ENCODE results near the gene COPG2. TPM values are rescaled to one million over a fixed set of nuclear protein-coding genes. Genes with fewer than 3 reads are reported as not detected.

Gene COPG2
- polyA plus RNA-seq, 1 donor from 2014 or later = 37.9 TPM

- Histone ChIP-seq H2AFZ (ENCODE audit: low read depth, low read length) (no peak overlapping the region), H3K79me2 (replicated peaks; ENCODE audit: insufficient read depth, low read length) (no peaks in the 10 kb centered on the region), H3K9me3 (ENCODE audit: low read length) (no peaks in the 10 kb centered on the region), H3K36me3 (ENCODE audit: insufficient read depth, low read length) (no peaks in the 10 kb centered on the region), H4K20me1 (ENCODE audit: insufficient read depth) (no peaks in the 10 kb centered on the region), H3K27me3 (ENCODE audit: insufficient read depth, low read depth, low read length) (no peaks in the 10 kb centered on the region), H3K4me2 (ENCODE audit: low read length) (no peak overlapping the region), H3K9ac (ENCODE audit: low read length) (no peak overlapping the region), H3K27ac (ENCODE audit: low read length) (no peak overlapping the region), H3K9me2 (ENCODE audit: insufficient read depth, low read length) (no peaks in the 10 kb centered on the region), H3F3A (ENCODE audit: insufficient read depth, low read length, poor library complexity, severe bottlenecking) (no peaks in the 10 kb centered on the region), H3K4me3 (ENCODE audit: low read length) (no peak overlapping the region)
- no peak for TF ChIP-seq POLR2AphosphoS5 (IDR thresholded peaks at IDR 0.05)
- TF ChIP-seq TAF1 (IDR thresholded peaks at IDR 0.05; ENCODE audit: low read depth) = no peak
- no peak for TF ChIP-seq EZH2 (IDR thresholded peaks at IDR 0.05; ENCODE audit: borderline replicate concordance, insufficient read depth, low read length, poor library complexity, severe bottlenecking)
- TF ChIP-seq CTCF (IDR thresholded peaks at IDR 0.05; ENCODE audit: poor library complexity, severe bottlenecking) = no peak
- no peak for TF ChIP-seq RAD21 (conservative IDR thresholded peaks at IDR 0.05)
- no peak for TF ChIP-seq MXI1 (conservative IDR thresholded peaks at IDR 0.05; ENCODE audit: poor library complexity, severe bottlenecking)
- no peak for TF ChIP-seq EP300 (conservative IDR thresholded peaks at IDR 0.05; ENCODE audit: poor library complexity, severe bottlenecking)
- no peak for TF ChIP-seq REST (IDR thresholded peaks at IDR 0.05; ENCODE audit: borderline replicate concordance)
- TF ChIP-seq SMC3 (conservative IDR thresholded peaks at IDR 0.05; ENCODE audit: poor library complexity) = no peak
Measured at GRCh38 chr7:130648580-130648979, 20.0 kb downstream of the COPG2 start.

- H3K9me3 ChIP-seq (ENCODE audit: low read length) = no peaks in the 10 kb centered on the region
Measured at GRCh38 chr7:130642383-130642782, 26.2 kb downstream of the COPG2 start.

More at GRCh38 chr7:130642383-130642782, 26.2 kb downstream of the COPG2 start:
- Histone ChIP-seq H3K27me3 (ENCODE audit: insufficient read depth, low read depth, low read length) (no peaks in the 10 kb centered on the region), H3K4me2 (ENCODE audit: low read length) (no peak overlapping the region), H3K9ac (ENCODE audit: low read length) (no peak overlapping the region), H4K20me1 (ENCODE audit: insufficient read depth) (no peaks in the 10 kb centered on the region), H3K9me2 (ENCODE audit: insufficient read depth, low read length) (no peaks in the 10 kb centered on the region), H3F3A (ENCODE audit: insufficient read depth, low read length, poor library complexity, severe bottlenecking) (no peaks in the 10 kb centered on the region), H3K27ac (ENCODE audit: low read length) (no peak overlapping the region), H3K79me2 (replicated peaks; ENCODE audit: insufficient read depth, low read length) (no peaks in the 10 kb centered on the region), H2AFZ (ENCODE audit: low read depth, low read length) (no peak overlapping the region), H3K36me3 (ENCODE audit: insufficient read depth, low read length) (no peaks in the 10 kb centered on the region), H3K4me3 (ENCODE audit: low read length) (no peak overlapping the region)
- TF ChIP-seq POLR2AphosphoS5 (IDR thresholded peaks at IDR 0.05) (no peak), RAD21 (conservative IDR thresholded peaks at IDR 0.05) (no peak), TAF1 (IDR thresholded peaks at IDR 0.05; ENCODE audit: low read depth) (no peak), REST (IDR thresholded peaks at IDR 0.05; ENCODE audit: borderline replicate concordance) (no peak)
